Measurements from ENCODE around the gene KIF6.

KIF6 gene

DNA sequence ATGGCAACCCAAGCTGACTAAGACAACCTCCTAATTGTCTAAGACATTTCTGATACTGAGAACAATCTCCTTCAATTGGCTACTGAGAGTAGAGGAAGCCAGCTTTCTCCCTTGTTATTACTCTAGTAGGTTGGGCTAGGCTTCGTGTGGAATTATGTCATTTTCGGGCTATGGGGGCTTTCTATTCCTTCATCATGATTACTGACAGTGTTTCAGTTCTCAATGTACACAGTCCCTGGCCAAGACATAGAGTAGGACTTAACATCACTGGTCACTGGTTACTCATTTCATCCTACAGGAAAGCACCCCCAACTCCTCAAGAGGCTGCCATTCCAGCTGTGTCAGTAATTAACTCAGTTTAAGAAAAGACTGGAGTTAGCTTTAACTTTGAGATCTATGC is 100.0 kb downstream of the KIF6 start:
- no peaks in the 10 kb centered on the region for H3K36me3 ChIP-seq (ENCODE audit: insufficient read depth, low read length)
- no peak overlapping the region for H3K27ac ChIP-seq (ENCODE audit: low read depth, low read length, poor library complexity, severe bottlenecking)
- no peaks in the 10 kb centered on the region for H4K20me1 ChIP-seq (ENCODE audit: insufficient read depth, low read length)
- H3K4me1 ChIP-seq (ENCODE audit: insufficient read depth, low read length, severe bottlenecking) = no peaks in the 10 kb centered on the region
- H3K9me3 ChIP-seq (ENCODE audit: low read length) = no peaks in the 10 kb centered on the region
- H3K27me3 ChIP-seq (ENCODE audit: insufficient read depth, low read length) = 0 out of 2 replicates have a peak, but pooled peaks cover 3% of the 10 kb centered on the region
- no peaks in the 10 kb centered on the region for H3K79me2 ChIP-seq (ENCODE audit: insufficient read depth, low read length)
- no peaks in the 10 kb centered on the region for H3F3A ChIP-seq (ENCODE audit: insufficient read depth, low read length)
- H2AFZ ChIP-seq (ENCODE audit: low read length) = no peak overlapping the region
- H3K4me3 ChIP-seq (ENCODE audit: low read depth, low read length, poor library complexity, severe bottlenecking) = no peak overlapping the region
- TF ChIP-seq, protein P1, sequence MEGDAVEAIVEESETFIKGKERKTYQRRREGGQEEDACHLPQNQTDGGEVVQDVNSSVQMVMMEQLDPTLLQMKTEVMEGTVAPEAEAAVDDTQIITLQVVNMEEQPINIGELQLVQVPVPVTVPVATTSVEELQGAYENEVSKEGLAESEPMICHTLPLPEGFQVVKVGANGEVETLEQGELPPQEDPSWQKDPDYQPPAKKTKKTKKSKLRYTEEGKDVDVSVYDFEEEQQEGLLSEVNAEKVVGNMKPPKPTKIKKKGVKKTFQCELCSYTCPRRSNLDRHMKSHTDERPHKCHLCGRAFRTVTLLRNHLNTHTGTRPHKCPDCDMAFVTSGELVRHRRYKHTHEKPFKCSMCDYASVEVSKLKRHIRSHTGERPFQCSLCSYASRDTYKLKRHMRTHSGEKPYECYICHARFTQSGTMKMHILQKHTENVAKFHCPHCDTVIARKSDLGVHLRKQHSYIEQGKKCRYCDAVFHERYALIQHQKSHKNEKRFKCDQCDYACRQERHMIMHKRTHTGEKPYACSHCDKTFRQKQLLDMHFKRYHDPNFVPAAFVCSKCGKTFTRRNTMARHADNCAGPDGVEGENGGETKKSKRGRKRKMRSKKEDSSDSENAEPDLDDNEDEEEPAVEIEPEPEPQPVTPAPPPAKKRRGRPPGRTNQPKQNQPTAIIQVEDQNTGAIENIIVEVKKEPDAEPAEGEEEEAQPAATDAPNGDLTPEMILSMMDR (IDR thresholded peaks at IDR 0.05; ENCODE audit: low read length) = no peak
- no peak for TF ChIP-seq EZH2 (IDR thresholded peaks at IDR 0.05; ENCODE audit: borderline replicate concordance, low read length)
- H3K9me2 ChIP-seq (ENCODE audit: low read depth, low read length) = no peaks in the 10 kb centered on the region
- H3K9ac ChIP-seq (ENCODE audit: low read length) = no peak overlapping the region
- no peak overlapping the region for H3K4me2 ChIP-seq (ENCODE audit: low read length)

DNA sequence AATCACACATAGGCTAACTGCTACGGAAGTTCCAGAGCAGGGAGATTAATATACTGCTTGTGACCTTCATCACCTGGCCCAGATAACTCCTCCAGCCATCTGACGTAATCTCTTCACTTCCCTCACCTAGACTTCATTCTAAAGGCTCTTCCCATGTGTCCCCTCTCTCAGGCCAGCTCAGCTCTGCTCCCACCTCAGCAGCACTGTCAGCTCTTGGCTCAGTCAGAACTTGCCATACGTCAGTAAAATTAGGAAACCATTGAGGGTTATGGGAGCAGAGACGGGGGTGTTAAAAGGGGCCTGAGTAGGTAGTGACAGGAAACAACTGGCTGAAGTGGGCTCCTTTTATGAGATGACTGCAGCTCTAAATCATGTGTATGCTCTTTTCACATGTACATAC is 101.5 kb downstream of the KIF6 start:
- H3K9ac ChIP-seq (ENCODE audit: low read length) = no peak overlapping the region
- no peaks in the 10 kb centered on the region for H3K79me2 ChIP-seq (ENCODE audit: insufficient read depth, low read length)
- H3K9me3 ChIP-seq (ENCODE audit: low read length) = no peaks in the 10 kb centered on the region

DNA sequence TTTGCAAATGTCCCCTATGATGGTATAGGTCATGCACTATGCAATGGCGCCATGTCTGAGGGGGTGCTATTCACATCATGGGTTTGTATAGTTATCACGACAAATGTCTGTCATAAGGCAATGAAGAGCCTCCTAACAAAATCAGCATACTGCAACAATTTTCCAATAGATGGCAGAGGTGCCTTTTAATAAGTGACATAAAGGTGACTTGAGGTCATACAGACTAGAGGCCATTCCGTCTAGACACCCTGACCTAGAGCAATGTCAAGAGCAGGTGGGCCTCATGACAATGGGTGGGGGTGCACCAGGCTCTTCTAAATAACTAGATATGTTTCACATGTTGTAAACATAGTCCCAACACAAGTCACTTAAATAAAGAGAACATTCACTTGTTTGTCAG is 107.7 kb downstream of the KIF6 start:
- H2AFZ ChIP-seq (ENCODE audit: low read length) = no peak overlapping the region
- H3K4me1 ChIP-seq (ENCODE audit: insufficient read depth, low read length, severe bottlenecking) = no peaks in the 10 kb centered on the region
- TF ChIP-seq, protein P1 (IDR thresholded peaks at IDR 0.05; ENCODE audit: low read length) = no peak
- no peak for TF ChIP-seq EZH2 (IDR thresholded peaks at IDR 0.05; ENCODE audit: borderline replicate concordance, low read length)
- H3K4me2 ChIP-seq (ENCODE audit: low read length) = no peak overlapping the region
- H3K36me3 ChIP-seq (ENCODE audit: insufficient read depth, low read length) = no peaks in the 10 kb centered on the region
- H3K9ac ChIP-seq (ENCODE audit: low read length) = no peak overlapping the region
- H3K79me2 ChIP-seq (ENCODE audit: insufficient read depth, low read length) = no peaks in the 10 kb centered on the region
- H3K4me3 ChIP-seq (ENCODE audit: low read depth, low read length, poor library complexity, severe bottlenecking) = no peak overlapping the region
- no peaks in the 10 kb centered on the region for H3K9me2 ChIP-seq (ENCODE audit: low read depth, low read length)
- H4K20me1 ChIP-seq (ENCODE audit: insufficient read depth, low read length) = no peaks in the 10 kb centered on the region
- H3K9me3 ChIP-seq (ENCODE audit: low read length) = no peaks in the 10 kb centered on the region
- H3K27ac ChIP-seq (ENCODE audit: low read depth, low read length, poor library complexity, severe bottlenecking) = no peak overlapping the region
- H3K27me3 ChIP-seq (ENCODE audit: insufficient read depth, low read length) = no peaks in the 10 kb centered on the region
- no peaks in the 10 kb centered on the region for H3F3A ChIP-seq (ENCODE audit: insufficient read depth, low read length)

More for the DNA sequence above, 101.5 kb downstream of the KIF6 start:
- Histone ChIP-seq H3F3A (ENCODE audit: insufficient read depth, low read length) (no peaks in the 10 kb centered on the region), H3K4me3 (ENCODE audit: low read depth, low read length, poor library complexity, severe bottlenecking) (no peak overlapping the region), H3K4me1 (ENCODE audit: insufficient read depth, low read length, severe bottlenecking) (no peaks in the 10 kb centered on the region), H2AFZ (ENCODE audit: low read length) (no peak overlapping the region), H3K27me3 (ENCODE audit: insufficient read depth, low read length) (0 out of 2 replicates have a peak, but pooled peaks cover 3% of the 10 kb centered on the region), H3K27ac (ENCODE audit: low read depth, low read length, poor library complexity, severe bottlenecking) (no peak overlapping the region), H3K36me3 (ENCODE audit: insufficient read depth, low read length) (no peaks in the 10 kb centered on the region), H3K9me2 (ENCODE audit: low read depth, low read length) (no peaks in the 10 kb centered on the region), H4K20me1 (ENCODE audit: insufficient read depth, low read length) (no peaks in the 10 kb centered on the region), H3K4me2 (ENCODE audit: low read length) (no peak overlapping the region)
- no peak for TF ChIP-seq EZH2 (IDR thresholded peaks at IDR 0.05; ENCODE audit: borderline replicate concordance, low read length)
- TF ChIP-seq, protein P1 (IDR thresholded peaks at IDR 0.05; ENCODE audit: low read length) = no peak

Data from OCI-LY1 (cell line).